Neural cell (in vitro differentiated cells): ENCODE results near the gene RNASE4. TPM values are rescaled to one million over a fixed set of nuclear protein-coding genes. Genes with fewer than 3 reads are reported as not detected.

Experiments
- H2AFZ ChIP-seq: fragments of 200-600, 300-800 bp; sonication (generic), shearing (Covaris generic); 2 replicates; pipeline ENCODE4 v1.6.0; 2014; ENCODE audit warnings: low read depth, mild to moderate bottlenecking, antibody characterized with exemption, low read length, moderate library complexity
- H3F3A ChIP-seq: fragments of 200-600 bp; shearing (Covaris generic); 2 replicates; pipeline ENCODE4 v1.6.1; 2016; ENCODE audit warnings: mild to moderate bottlenecking, moderate library complexity, mixed read lengths, antibody characterized with exemption, low read length; ENCODE audit not compliant: insufficient read depth, poor library complexity, severe bottlenecking
- H3K27ac ChIP-seq: fragments of 200-600, 300-800 bp; sonication (generic), shearing (Covaris generic); 2 replicates; pipeline ENCODE4 v1.5.1; 2014; ENCODE audit warnings: mild to moderate bottlenecking, low read length, moderate library complexity
- H3K27me3 ChIP-seq: fragments of 300-800, 200-600 bp; sonication (generic), shearing (Covaris generic); 2 replicates; pipeline ENCODE4 v1.6.0; 2014; ENCODE audit warnings: mild to moderate bottlenecking, low read depth, low read length, moderate library complexity; ENCODE audit not compliant: insufficient read depth
- H3K36me3 ChIP-seq: fragments of 300-800, 200-600 bp; sonication (generic), shearing (Covaris generic); 2 replicates; pipeline ENCODE4 v1.5.1; 2014; ENCODE audit warnings: mild to moderate bottlenecking, antibody characterized with exemption, low read length, moderate library complexity; ENCODE audit not compliant: insufficient read depth
- H3K4me2 ChIP-seq: fragments of 300-800, 200-600 bp; sonication (generic), shearing (Covaris generic); 2 replicates; pipeline ENCODE4 v1.6.0; 2014; ENCODE audit warnings: mild to moderate bottlenecking, low read length
- H3K4me3 ChIP-seq: fragments of 300-800, 200-600 bp; sonication (generic), shearing (Covaris generic); 2 replicates; pipeline ENCODE4 v1.5.1; 2014; ENCODE audit warnings: mild to moderate bottlenecking, low read length, moderate library complexity
- H3K79me2 ChIP-seq: fragments of 200-600 bp; shearing (Covaris generic); replicated peaks from 2 replicates; pipeline ENCODE4 v1.6.0; 2014; ENCODE audit warnings: mild to moderate bottlenecking, low read length, moderate library complexity; ENCODE audit not compliant: insufficient read depth
- H3K9ac ChIP-seq: fragments of 300-800, 200-600 bp; sonication (generic), shearing (Covaris generic); 2 replicates; pipeline ENCODE4 v1.6.1; 2016; ENCODE audit warnings: mild to moderate bottlenecking, low read length, mixed read lengths
- H3K9me2 ChIP-seq: fragments of 200-600 bp; shearing (Covaris generic); 2 replicates; pipeline ENCODE4 v1.6.1; 2016; ENCODE audit warnings: mild to moderate bottlenecking, low read length, mixed read lengths; ENCODE audit not compliant: insufficient read depth
- H3K9me3 ChIP-seq: fragments of 200-600, 300-800 bp; sonication (generic), shearing (Covaris generic); 2 replicates; pipeline ENCODE4 v1.6.1; 2016; ENCODE audit warnings: mild to moderate bottlenecking, mixed run types, low read length, moderate library complexity, mixed read lengths
- H4K20me1 ChIP-seq: fragments of 200-600 bp; shearing (Covaris generic); 2 replicates; pipeline ENCODE4 v1.6.1; 2016; ENCODE audit warnings: mild to moderate bottlenecking, mixed run types; ENCODE audit not compliant: insufficient read depth
- EP300 ChIP-seq: fragments of 450-650 bp; conservative IDR thresholded peaks from 2 replicates; pipeline ENCODE4 v1.6.1; 2014; ENCODE audit warnings: antibody characterized with exemption, mild to moderate bottlenecking, moderate library complexity; ENCODE audit not compliant: poor library complexity, severe bottlenecking
- EZH2 ChIP-seq: fragments of 200-600, 300-800 bp; shearing (Covaris generic), sonication (generic); IDR thresholded peaks from 2 replicates; pipeline ENCODE4 v1.6.1; 2014; ENCODE audit warnings: antibody characterized with exemption, low read length, borderline replicate concordance, mild to moderate bottlenecking; ENCODE audit not compliant: insufficient read depth, poor library complexity, severe bottlenecking
- MXI1 ChIP-seq: fragments of 450-650 bp; conservative IDR thresholded peaks from 2 replicates; pipeline ENCODE4 v1.6.1; 2014; ENCODE audit warnings: antibody characterized with exemption, mild to moderate bottlenecking; ENCODE audit not compliant: poor library complexity, severe bottlenecking
- POLR2AphosphoS5 ChIP-seq: IDR thresholded peaks from 2 replicates; pipeline ENCODE4 v1.6.1; 2012
- RAD21 ChIP-seq: fragments of 450-650 bp; conservative IDR thresholded peaks from 2 replicates; pipeline ENCODE4 v1.6.1; 2014; ENCODE audit warnings: antibody characterized with exemption, mild to moderate bottlenecking, moderate library complexity
- SMC3 ChIP-seq: fragments of 450-650 bp; conservative IDR thresholded peaks from 2 replicates; pipeline ENCODE4 v1.6.1; 2014; ENCODE audit warnings: antibody characterized with exemption, mild to moderate bottlenecking, moderate library complexity; ENCODE audit not compliant: poor library complexity
- TAF1 ChIP-seq: IDR thresholded peaks from 2 replicates; pipeline ENCODE4 v1.6.1; 2012; ENCODE audit warnings: low read depth
- polyA plus RNA-seq: library from polyadenylated mRNA; depleted of rRNA; stranded (reverse); fragments of >200 nt; gene quantifications from 2 replicates; pipeline ENCODE4 v1.2.3, GENCODE V29; 2014
- TF ChIP-seq, protein P1 (sequence below): fragments of 450-650 bp; IDR thresholded peaks from 2 replicates; pipeline ENCODE4 v1.5.1; 2014; ENCODE audit warnings: antibody characterized with exemption, mild to moderate bottlenecking, moderate library complexity; ENCODE audit not compliant: poor library complexity, severe bottlenecking
- TF ChIP-seq, protein P2 (sequence below): IDR thresholded peaks from 2 replicates; pipeline ENCODE4 v1.6.1; 2012; ENCODE audit warnings: borderline replicate concordance

Gene RNASE4
- polyA plus RNA-seq, 1 donor from 2014 or later, result 1.1 TPM

DNA sequence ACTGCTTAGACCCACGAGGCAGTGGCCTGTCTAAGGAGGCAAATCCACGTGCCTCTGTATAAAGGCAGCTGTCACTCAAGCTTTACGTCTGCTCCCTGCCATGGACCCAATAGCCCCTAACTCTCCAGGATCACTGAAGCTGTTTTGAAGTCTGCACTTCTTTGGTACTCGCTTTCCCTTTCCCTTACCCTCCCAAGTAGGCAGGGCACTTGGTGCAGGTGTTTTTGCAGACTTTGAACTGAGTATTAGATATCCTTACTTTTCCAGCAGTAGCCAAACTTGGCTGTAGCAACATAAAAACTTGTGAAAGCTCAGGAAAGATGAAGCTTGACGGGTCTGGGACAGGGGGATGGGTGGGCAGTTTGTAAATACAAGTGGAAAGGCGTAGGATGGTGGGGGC, 25.0 kb upstream of the RNASE4 start:
- peaks cover 64% of the 10 kb centered on the region for H3K27me3 ChIP-seq

DNA sequence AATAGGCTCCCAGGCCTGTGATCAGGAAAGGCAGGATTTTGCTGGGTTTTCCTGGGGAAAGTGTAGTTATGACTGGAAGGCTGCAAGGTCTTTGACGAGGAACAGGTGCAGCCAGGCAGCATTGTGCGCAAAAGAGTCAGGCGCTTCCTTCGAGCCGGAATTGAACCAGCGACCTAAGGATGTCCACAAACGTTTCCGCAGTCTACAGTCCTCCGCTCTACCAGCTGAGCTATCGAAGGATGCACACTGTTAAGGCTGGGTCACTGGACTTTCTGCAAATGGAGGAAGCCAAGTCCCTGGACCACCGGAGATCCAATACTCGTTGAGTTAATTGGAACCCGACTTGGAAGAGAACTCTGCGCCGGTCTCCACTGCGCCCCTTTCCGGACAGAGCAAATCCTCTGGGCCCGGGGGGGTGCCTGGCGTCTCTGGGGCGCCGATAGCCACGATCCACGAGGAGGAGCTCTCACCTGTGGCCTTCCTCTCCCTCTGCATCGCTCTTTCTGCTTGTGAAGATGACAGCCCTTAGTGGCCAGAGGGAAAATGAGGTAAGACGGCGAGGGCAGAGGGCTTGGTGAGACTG, 24.5 kb upstream of the RNASE4 start:
- no peaks in the 10 kb centered on the region for H3K9me3 ChIP-seq
- H3K4me3 ChIP-seq, result no peak overlapping the region
- H3K79me2 ChIP-seq, result no peaks in the 10 kb centered on the region
- H3K27ac ChIP-seq, result no peak overlapping the region
- H3K9me2 ChIP-seq, result no peaks in the 10 kb centered on the region
- peaks cover 70% of the 10 kb centered on the region for H3K27me3 ChIP-seq
- no peak overlapping the region for H3K4me2 ChIP-seq
- H3K9ac ChIP-seq, result no peak overlapping the region
- H3F3A ChIP-seq, result no peaks in the 10 kb centered on the region
- H3K36me3 ChIP-seq, result no peaks in the 10 kb centered on the region
- no peaks in the 10 kb centered on the region for H4K20me1 ChIP-seq
- H2AFZ ChIP-seq, result no peak overlapping the region
- TF ChIP-seq EZH2 (no peak), POLR2AphosphoS5 (no peak), RAD21 (no peak), EP300 (no peak), TAF1 (no peak)
- TF ChIP-seq, protein P1, sequence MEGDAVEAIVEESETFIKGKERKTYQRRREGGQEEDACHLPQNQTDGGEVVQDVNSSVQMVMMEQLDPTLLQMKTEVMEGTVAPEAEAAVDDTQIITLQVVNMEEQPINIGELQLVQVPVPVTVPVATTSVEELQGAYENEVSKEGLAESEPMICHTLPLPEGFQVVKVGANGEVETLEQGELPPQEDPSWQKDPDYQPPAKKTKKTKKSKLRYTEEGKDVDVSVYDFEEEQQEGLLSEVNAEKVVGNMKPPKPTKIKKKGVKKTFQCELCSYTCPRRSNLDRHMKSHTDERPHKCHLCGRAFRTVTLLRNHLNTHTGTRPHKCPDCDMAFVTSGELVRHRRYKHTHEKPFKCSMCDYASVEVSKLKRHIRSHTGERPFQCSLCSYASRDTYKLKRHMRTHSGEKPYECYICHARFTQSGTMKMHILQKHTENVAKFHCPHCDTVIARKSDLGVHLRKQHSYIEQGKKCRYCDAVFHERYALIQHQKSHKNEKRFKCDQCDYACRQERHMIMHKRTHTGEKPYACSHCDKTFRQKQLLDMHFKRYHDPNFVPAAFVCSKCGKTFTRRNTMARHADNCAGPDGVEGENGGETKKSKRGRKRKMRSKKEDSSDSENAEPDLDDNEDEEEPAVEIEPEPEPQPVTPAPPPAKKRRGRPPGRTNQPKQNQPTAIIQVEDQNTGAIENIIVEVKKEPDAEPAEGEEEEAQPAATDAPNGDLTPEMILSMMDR, result no peak

More for the DNA sequence above, 25.0 kb upstream of the RNASE4 start:
- no peak overlapping the region for H3K4me2 ChIP-seq
- no peaks in the 10 kb centered on the region for H3K36me3 ChIP-seq
- no peak overlapping the region for H3K4me3 ChIP-seq
- H3K9me3 ChIP-seq, result no peaks in the 10 kb centered on the region
- no peaks in the 10 kb centered on the region for H3F3A ChIP-seq
- no peak overlapping the region for H3K9ac ChIP-seq
- TF ChIP-seq MXI1 (no peak), SMC3 (no peak), EP300 (no peak), EZH2 (no peak), RAD21 (no peak)
- TF ChIP-seq, protein P1, result no peak
- TF ChIP-seq, protein P2, sequence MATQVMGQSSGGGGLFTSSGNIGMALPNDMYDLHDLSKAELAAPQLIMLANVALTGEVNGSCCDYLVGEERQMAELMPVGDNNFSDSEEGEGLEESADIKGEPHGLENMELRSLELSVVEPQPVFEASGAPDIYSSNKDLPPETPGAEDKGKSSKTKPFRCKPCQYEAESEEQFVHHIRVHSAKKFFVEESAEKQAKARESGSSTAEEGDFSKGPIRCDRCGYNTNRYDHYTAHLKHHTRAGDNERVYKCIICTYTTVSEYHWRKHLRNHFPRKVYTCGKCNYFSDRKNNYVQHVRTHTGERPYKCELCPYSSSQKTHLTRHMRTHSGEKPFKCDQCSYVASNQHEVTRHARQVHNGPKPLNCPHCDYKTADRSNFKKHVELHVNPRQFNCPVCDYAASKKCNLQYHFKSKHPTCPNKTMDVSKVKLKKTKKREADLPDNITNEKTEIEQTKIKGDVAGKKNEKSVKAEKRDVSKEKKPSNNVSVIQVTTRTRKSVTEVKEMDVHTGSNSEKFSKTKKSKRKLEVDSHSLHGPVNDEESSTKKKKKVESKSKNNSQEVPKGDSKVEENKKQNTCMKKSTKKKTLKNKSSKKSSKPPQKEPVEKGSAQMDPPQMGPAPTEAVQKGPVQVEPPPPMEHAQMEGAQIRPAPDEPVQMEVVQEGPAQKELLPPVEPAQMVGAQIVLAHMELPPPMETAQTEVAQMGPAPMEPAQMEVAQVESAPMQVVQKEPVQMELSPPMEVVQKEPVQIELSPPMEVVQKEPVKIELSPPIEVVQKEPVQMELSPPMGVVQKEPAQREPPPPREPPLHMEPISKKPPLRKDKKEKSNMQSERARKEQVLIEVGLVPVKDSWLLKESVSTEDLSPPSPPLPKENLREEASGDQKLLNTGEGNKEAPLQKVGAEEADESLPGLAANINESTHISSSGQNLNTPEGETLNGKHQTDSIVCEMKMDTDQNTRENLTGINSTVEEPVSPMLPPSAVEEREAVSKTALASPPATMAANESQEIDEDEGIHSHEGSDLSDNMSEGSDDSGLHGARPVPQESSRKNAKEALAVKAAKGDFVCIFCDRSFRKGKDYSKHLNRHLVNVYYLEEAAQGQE, result no peak
- H2AFZ ChIP-seq, result no peak overlapping the region
- no peak overlapping the region for H3K27ac ChIP-seq
- H3K79me2 ChIP-seq, result no peaks in the 10 kb centered on the region
- H4K20me1 ChIP-seq, result no peaks in the 10 kb centered on the region
- H3K9me2 ChIP-seq, result no peaks in the 10 kb centered on the region
